CD14-positive monocyte (primary cell): ENCODE results near the gene SETBP1. TPM values are rescaled to one million over a fixed set of nuclear protein-coding genes. Genes with fewer than 3 reads are reported as not detected.

Experiments used
- DNase-seq, 3 donors: peaks; one replicate each; pipeline ENCODE4 v3.0.0-alpha.2; 2011 to 2022
- H2AFZ ChIP-seq: 2 replicates; pipeline ENCODE4 v1.6.0; 2012; ENCODE audit warnings: mild to moderate bottlenecking, low read depth, low read length, inconsistent platforms; ENCODE audit not compliant: insufficient read depth, poor library complexity, severe bottlenecking
- H3K27ac ChIP-seq, 2 donors: 1 replicate in 1 of 2; 2 replicates in 1 of 2; pipeline ENCODE4 v1.5.1; 2012 to 2013; ENCODE audit warnings: low read length in 2 of 2, control low read depth in 1 of 2, inconsistent platforms in 1 of 2, low read depth in 1 of 2, mild to moderate bottlenecking in 1 of 2
- H3K27me3 ChIP-seq, 2 donors: one replicate each; pipeline versions ENCODE4 v1.6.0 to v1.6.1; 2011 to 2013; ENCODE audit warnings: low read length in 2 of 2; ENCODE audit not compliant: control insufficient read depth in 2 of 2, insufficient read depth in 2 of 2
- H3K36me3 ChIP-seq, 2 donors: replicated peaks in 1 of 2; 1 replicate in 1 of 2; 2 replicates in 1 of 2; pipeline versions ENCODE4 v1.5.1 to v1.6.1; 2012 to 2013; ENCODE audit warnings: low read length in 2 of 2, control low read depth in 1 of 2, inconsistent platforms in 1 of 2, mild to moderate bottlenecking in 1 of 2; ENCODE audit not compliant: insufficient read depth in 2 of 2, control insufficient read depth in 1 of 2
- H3K4me1 ChIP-seq, 2 donors: 1 replicate in 1 of 2; 2 replicates in 1 of 2; pipeline versions ENCODE4 v1.5.1 to v1.6.1; 2012 to 2013; ENCODE audit warnings: low read length in 2 of 2, control low read depth in 1 of 2, inconsistent platforms in 1 of 2, mild to moderate bottlenecking in 1 of 2, moderate library complexity in 1 of 2; ENCODE audit not compliant: insufficient read depth in 2 of 2, control insufficient read depth in 1 of 2
- H3K4me2 ChIP-seq: replicated peaks from 2 replicates; pipeline ENCODE3; 2012; ENCODE audit warnings: low read length, moderate library complexity, mild to moderate bottlenecking; ENCODE audit not compliant: poor library complexity, severe bottlenecking; ENCODE audit errors: extremely low read depth
- H3K4me3 ChIP-seq, 3 experiments: fragments of 200-600 bp in 1 of 3; sonication (generic) in 1 of 3; replicated peaks in 1 of 3; 1 replicate in 2 of 3; 2 replicates in 1 of 3; pipeline ENCODE4 v1.5.1; 2011 to 2013; ENCODE audit warnings: low read length in 3 of 3, mild to moderate bottlenecking in 3 of 3, control low read depth in 2 of 3, low read depth in 2 of 3, inconsistent platforms in 1 of 3, moderate library complexity in 1 of 3
- H3K79me2 ChIP-seq: 2 replicates; pipeline ENCODE4 v1.6.0; 2012; ENCODE audit warnings: mild to moderate bottlenecking, control low read depth, inconsistent platforms, low read length, moderate library complexity; ENCODE audit not compliant: insufficient read depth
- H3K9ac ChIP-seq: 2 replicates; pipeline ENCODE4 v1.6.0; 2017; ENCODE audit warnings: low read length, mild to moderate bottlenecking; ENCODE audit not compliant: insufficient read depth, poor library complexity, severe bottlenecking
- H3K9me3 ChIP-seq, 2 donors: replicated peaks in 1 of 2; 1 replicate in 1 of 2; 2 replicates in 1 of 2; pipeline versions ENCODE4 v1.5.1 to v1.6.1; 2012 to 2013; ENCODE audit warnings: low read length in 2 of 2, control low read depth in 1 of 2; ENCODE audit not compliant: control insufficient read depth in 1 of 2, insufficient read depth in 1 of 2
- H4K20me1 ChIP-seq: 2 replicates; pipeline ENCODE4 v1.6.0; 2012; ENCODE audit warnings: mild to moderate bottlenecking, low read length, control low read depth, moderate library complexity; ENCODE audit not compliant: insufficient read depth
- H3K27ac Mint-ChIP-seq, 7 donors: one replicate each; pipeline ENCODE4 v1.8.0; 2020; ENCODE audit warnings: mild to moderate bottlenecking in 7 of 7, mixed read lengths in 7 of 7, moderate library complexity in 6 of 7, inconsistent platforms in 2 of 7
- H3K27me3 Mint-ChIP-seq, 3 donors: one replicate each; pipeline ENCODE4 v1.8.0; 2021 to 2022; ENCODE audit warnings: low read depth in 3 of 3, mild to moderate bottlenecking in 3 of 3, mixed read lengths in 3 of 3, moderate library complexity in 3 of 3, inconsistent platforms in 1 of 3
- H3K36me3 Mint-ChIP-seq, 2 donors: one replicate each; pipeline ENCODE4 v1.8.0; 2020; ENCODE audit warnings: mixed read lengths in 2 of 2, inconsistent platforms in 1 of 2, mild to moderate bottlenecking in 1 of 2
- H3K4me1 Mint-ChIP-seq: one replicate; pipeline ENCODE4 v1.8.0; 2020; ENCODE audit warnings: mild to moderate bottlenecking, mixed read lengths
- H3K4me3 Mint-ChIP-seq, 2 donors: one replicate each; pipeline ENCODE4 v1.8.0; 2020; ENCODE audit warnings: mild to moderate bottlenecking in 2 of 2, mixed read lengths in 2 of 2, moderate library complexity in 1 of 2
- H3K9me3 Mint-ChIP-seq, 7 donors: one replicate each; pipeline ENCODE4 v1.8.0; 2020 to 2022; ENCODE audit warnings: mixed read lengths in 7 of 7, mild to moderate bottlenecking in 6 of 7, moderate library complexity in 6 of 7, inconsistent platforms in 2 of 7
- CTCF ChIP-seq: fragments of 200-600 bp; IDR thresholded peaks from one replicate; pipeline ENCODE4 v1.8.0; 2022; ENCODE audit warnings: antibody characterized with exemption, mild to moderate bottlenecking
- WGBS: methylation state at CpG from one replicate; pipeline ENCODE4 v1.1.5; 2013; ENCODE audit warnings: missing lambda C conversion rate; ENCODE audit not compliant: insufficient coverage; 5-methylcytosine and 5-hydroxymethylcytosine counted together
- intact Hi-C, 2 donors: fragments of 100-400 bp; cut with micrococcal nuclease; formaldehyde crosslinking; loops; one replicate each; pipeline versions ENCODE4 v1.15.0 to v1.15.1; 2023
- polyA plus RNA-seq, 3 donors: library from polyadenylated mRNA; depleted of rRNA in 1 of 3; unstranded in 2 of 3; stranded (reverse) in 1 of 3; fragments of 300-500 nt in 2 of 3; fragments of >200 nt in 1 of 3; fragmentation: Illumina TruSeq in 2 of 3; gene quantifications; 1 replicate in 2 of 3; 2 replicates in 1 of 3; pipeline ENCODE4 v1.2.3, GENCODE V29; 2012 to 2021

SETBP1 gene
- polyA plus RNA-seq, 3 donors: 0.01 to 1.2 TPM; not detected in 1

- no peaks in the 10 kb centered on the region for H3K36me3 ChIP-seq
- H3K4me3 Mint-ChIP-seq: no peak overlapping the region
- H3K4me1 ChIP-seq: no peaks in the 10 kb centered on the region
- no peak overlapping the region for H2AFZ ChIP-seq
- no peak for TF ChIP-seq CTCF
- no peaks in the 10 kb centered on the region for H3K36me3 Mint-ChIP-seq
- WGBS: no CpG with 5 or more reads among the region's 2 CpGs
- H3K79me2 ChIP-seq: no peaks in the 10 kb centered on the region
- intact Hi-C loops: no loop called here
- peaks cover 8% of the 10 kb centered on the region for H3K4me1 Mint-ChIP-seq
- H3K27ac ChIP-seq: no peak overlapping the region
- H3K4me2 ChIP-seq: no peak overlapping the region
- H3K27me3 Mint-ChIP-seq: peaks cover 0 to 4% (median 3%) of the 10 kb centered on the region in 3 donors
- no peak overlapping the region for H3K9ac ChIP-seq
- no peak overlapping the region for H3K27ac Mint-ChIP-seq
- H4K20me1 ChIP-seq: no peaks in the 10 kb centered on the region
- H3K4me3 ChIP-seq: no peak overlapping the region
- H3K27me3 ChIP-seq: no peaks in the 10 kb centered on the region
- H3K9me3 Mint-ChIP-seq: peaks cover 0 to 2% (median 0%) of the 10 kb centered on the region in 7 donors
- no peaks in the 10 kb centered on the region for H3K9me3 ChIP-seq
- DNase-seq: no peak
These were observed 326.2 kb downstream of the SETBP1 start for GRCh38 chr18:45006934-45007333.

GRCh38 chr18:45007531-45007930, 326.8 kb downstream of the SETBP1 start:
- Histone ChIP-seq H4K20me1 (no peaks in the 10 kb centered on the region), H3K27ac (no peak overlapping the region), H3K9me3 (no peaks in the 10 kb centered on the region), H3K79me2 (no peaks in the 10 kb centered on the region), H3K27me3 (no peaks in the 10 kb centered on the region), H3K4me3 (no peak overlapping the region), H2AFZ (no peak overlapping the region), H3K4me2 (no peak overlapping the region), H3K9ac (no peak overlapping the region), H3K36me3 (no peaks in the 10 kb centered on the region), H3K4me1 (no peaks in the 10 kb centered on the region)
- Mint-ChIP-seq H3K27me3 (peaks cover 0 to 4% (median 1%) of the 10 kb centered on the region in 3 donors), H3K4me3 (no peak overlapping the region), H3K36me3 (no peaks in the 10 kb centered on the region), H3K27ac (peak overlapping the region in 1 of 7 donors; percentile 26), H3K9me3 (peaks cover 0 to 2% (median 0%) of the 10 kb centered on the region in 7 donors), H3K4me1 (peaks cover 8% of the 10 kb centered on the region)
- TF ChIP-seq CTCF: no peak
- intact Hi-C loops: no loop called here
- 100% methylated on average over 2 of the region's 2 CpGs for WGBS
- DNase-seq: no peak
